Measurements from ENCODE around the gene TSN. TPM values are rescaled to one million over a fixed set of nuclear protein-coding genes. Genes with fewer than 3 reads are reported as not detected.
A peak's percentile ranks its signal among the peaks of the same experiment; 100 is the strongest.

The TSN gene
- total and polyA plus RNA-seq, 9 of the 15 experiments (the other 6 are each of a cell fraction or from before 2014, with no cell fraction given), result 63.2 to 152 (median 95.2) TPM

- peak; percentile 86 for TF ChIP-seq TFAP4 (CRISPR knock-in tag; IDR thresholded peaks at IDR 0.05; ENCODE audit: borderline replicate concordance)
- TF ChIP-seq ETV5 (CRISPR knock-in tag; IDR thresholded peaks at IDR 0.05; ENCODE audit: low read depth), result peak; percentile 72
- peak in 1 of 2 experiments; percentile 93; a peak in 2 of 4 replicates for TF ChIP-seq MAZ (CRISPR knock-in tag; conservative IDR thresholded peaks at IDR 0.05 in 1 of 2, IDR thresholded peaks at IDR 0.05 in 1 of 2)
- TF ChIP-seq KLF10 (CRISPR knock-in tag; IDR thresholded peaks at IDR 0.05), result no peak
- TF ChIP-seq MEF2D (tag; conservative IDR thresholded peaks at IDR 0.05; ENCODE audit: low read depth), result no peak
- peak; percentile 96 for TF ChIP-seq GABPA (tag; conservative IDR thresholded peaks at IDR 0.05; ENCODE audit: low read depth)
- TF ChIP-seq HDGF (IDR thresholded peaks at IDR 0.05), result no peak
- TF ChIP-seq SMARCA4 (IDR thresholded peaks at IDR 0.05), result no peak
- TF ChIP-seq TCF7L2 (IDR thresholded peaks at IDR 0.05; ENCODE audit: low read depth, low read length), result no peak
- 0 out of 2 replicates have a peak, but pooled peaks have one; percentile 12 for TF ChIP-seq RB1 (IDR thresholded peaks at IDR 0.05; ENCODE audit: low read depth)
- peak; percentile 89 for TF ChIP-seq KDM5B (IDR thresholded peaks at IDR 0.05; ENCODE audit: insufficient replicate concordance, low read depth, low read length)
- peak in 1 of 2 experiments; percentile 11; a peak in 1 of 4 replicates for TF ChIP-seq FOXK2 (conservative IDR thresholded peaks at IDR 0.05 in 1 of 2, IDR thresholded peaks at IDR 0.05 in 1 of 2; ENCODE audit: low read depth in 2 of 2)
- no peak; the same call in 1 of the 2 replicates for TF ChIP-seq ZNF76 (CRISPR knock-in tag; IDR thresholded peaks at IDR 0.05; ENCODE audit: borderline replicate concordance)
- TF ChIP-seq AFF1 (IDR thresholded peaks at IDR 0.05; ENCODE audit: low read depth in 1 of 2, partially characterized antibody in 2 of 2), result peak in 1 of 2 experiments; percentile 22
- TF ChIP-seq HEY1 (CRISPR knock-in tag; IDR thresholded peaks at IDR 0.05; ENCODE audit: borderline replicate concordance), result no peak
- TF ChIP-seq ZFX (CRISPR knock-in tag; IDR thresholded peaks at IDR 0.05), result peak; percentile 39; the same call in 1 of the 2 replicates
- no peak for TF ChIP-seq NR0B1 (IDR thresholded peaks at IDR 0.05; ENCODE audit: partially characterized antibody)
- TF ChIP-seq TCF7 (IDR thresholded peaks at IDR 0.05; ENCODE audit: borderline replicate concordance), result no peak
- 0 out of 2 replicates have a peak, but pooled peaks have one; percentile 41 for TF ChIP-seq XRCC5 (IDR thresholded peaks at IDR 0.05; ENCODE audit: low read depth, low read length)
- TF ChIP-seq FUS (optimal IDR thresholded peaks at IDR 0.05; ENCODE audit: low read depth, low read length), result no peak
- TF ChIP-seq BRD4 (IDR thresholded peaks at IDR 0.05), result no peak; the same call in 1 of the 2 replicates
- TF ChIP-seq ZNF184 (CRISPR knock-in tag; IDR thresholded peaks at IDR 0.05), result no peak
Measured at GRCh38 chr2:121736462-121737336, 18.8 kb upstream of the TSN start, which contains the start of gene NIFK (continued).
